ENCODE measurements around the gene SORCS3.

The SORCS3 gene

GRCh38 chr10:105268961-105269360 is 627.9 kb downstream of the SORCS3 start:
- Histone ChIP-seq H3K4me2 (ENCODE audit: low read depth, low read length, poor library complexity, severe bottlenecking) (no peak overlapping the region), H4K20me1 (ENCODE audit: low read depth, low read length) (no peaks in the 10 kb centered on the region), H3K9me3 (ENCODE audit: insufficient read depth, low read length) (no peaks in the 10 kb centered on the region), H3K27me3 (ENCODE audit: low read length) (no peaks in the 10 kb centered on the region), H3K4me3 (ENCODE audit: insufficient read depth, low read length, poor library complexity, severe bottlenecking) (no peak overlapping the region), H3K9ac (ENCODE audit: low read length) (no peak overlapping the region), H3K9me2 (replicated peaks; ENCODE audit: insufficient read depth, low read length) (no peaks in the 10 kb centered on the region), H3F3A (ENCODE audit: insufficient read depth) (no peaks in the 10 kb centered on the region), H3K36me3 (ENCODE audit: low read length) (no peaks in the 10 kb centered on the region), H2AFZ (ENCODE audit: low read depth, low read length, severe bottlenecking) (no peak overlapping the region), H3K79me2 (ENCODE audit: insufficient read depth, low read length) (no peaks in the 10 kb centered on the region), H3K27ac (ENCODE audit: low read depth, low read length) (no peak overlapping the region)
- TF ChIP-seq EZH2phosphoT487 (conservative IDR thresholded peaks at IDR 0.05; ENCODE audit: low read length), result no peak
- TF ChIP-seq CTCF (IDR thresholded peaks at IDR 0.05; ENCODE audit: insufficient read depth, low read length, poor library complexity, severe bottlenecking), result no peak

DNA sequence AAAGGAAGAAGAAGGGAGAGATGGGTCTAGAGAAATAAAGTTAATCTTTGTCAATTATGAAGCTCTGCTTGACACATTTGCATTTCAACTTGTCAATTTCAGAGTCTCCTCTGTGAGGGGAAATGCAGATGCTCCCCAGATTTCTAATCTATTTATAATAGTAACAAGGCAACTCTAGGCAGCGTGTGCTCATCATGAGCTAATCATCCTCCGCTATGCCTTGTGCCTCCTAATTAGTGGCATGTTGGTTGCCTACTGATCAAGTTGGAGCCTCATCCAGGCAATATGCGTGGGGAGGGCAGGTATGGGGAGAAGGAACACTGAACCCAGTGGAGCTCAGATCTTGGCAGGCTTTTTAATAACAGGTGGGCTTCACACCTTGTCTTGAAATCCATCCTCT is 628.6 kb downstream of the SORCS3 start:
- Histone ChIP-seq H3K36me3 (ENCODE audit: low read length) (no peaks in the 10 kb centered on the region), H3F3A (ENCODE audit: insufficient read depth) (no peaks in the 10 kb centered on the region), H3K9me3 (ENCODE audit: insufficient read depth, low read length) (no peaks in the 10 kb centered on the region), H3K9me2 (replicated peaks; ENCODE audit: insufficient read depth, low read length) (no peaks in the 10 kb centered on the region), H3K79me2 (ENCODE audit: insufficient read depth, low read length) (no peaks in the 10 kb centered on the region), H2AFZ (ENCODE audit: low read depth, low read length, severe bottlenecking) (no peak overlapping the region), H3K4me3 (ENCODE audit: insufficient read depth, low read length, poor library complexity, severe bottlenecking) (no peak overlapping the region), H3K27me3 (ENCODE audit: low read length) (no peaks in the 10 kb centered on the region), H3K9ac (ENCODE audit: low read length) (no peak overlapping the region), H3K4me2 (ENCODE audit: low read depth, low read length, poor library complexity, severe bottlenecking) (no peak overlapping the region), H3K27ac (ENCODE audit: low read depth, low read length) (no peak overlapping the region), H4K20me1 (ENCODE audit: low read depth, low read length) (no peaks in the 10 kb centered on the region)
- no peak for TF ChIP-seq CTCF (IDR thresholded peaks at IDR 0.05; ENCODE audit: insufficient read depth, low read length, poor library complexity, severe bottlenecking)
- TF ChIP-seq EZH2phosphoT487 (conservative IDR thresholded peaks at IDR 0.05; ENCODE audit: low read length), result no peak

DNA sequence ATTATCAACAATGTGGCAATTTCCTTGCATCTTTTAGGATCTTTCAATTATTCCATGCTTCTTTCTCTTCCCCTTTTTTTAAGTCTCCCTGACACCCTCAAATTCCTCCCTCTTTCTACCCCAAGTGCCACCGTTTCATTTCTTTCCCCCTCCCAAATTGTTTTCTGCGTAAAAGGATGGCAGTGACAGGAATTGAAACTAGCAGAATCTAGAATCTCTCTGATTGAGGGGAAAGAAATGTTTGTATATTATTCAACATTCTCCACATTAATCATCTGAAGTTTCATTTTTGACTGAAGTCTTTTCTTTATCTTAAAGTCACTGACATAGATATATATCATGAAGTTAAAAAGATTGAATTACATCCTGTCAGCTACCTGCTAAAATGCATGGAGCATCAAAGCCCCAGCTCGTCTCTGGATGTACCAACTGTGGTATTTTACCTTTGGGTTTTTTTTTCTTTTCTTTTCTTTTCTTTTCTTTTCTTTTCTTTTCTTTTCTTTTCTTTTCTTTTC is 633.5 kb downstream of the SORCS3 start:
- no peaks in the 10 kb centered on the region for H3K36me3 ChIP-seq (ENCODE audit: low read length)
- no peaks in the 10 kb centered on the region for H3K9me2 ChIP-seq (replicated peaks; ENCODE audit: insufficient read depth, low read length)
- H2AFZ ChIP-seq (ENCODE audit: low read depth, low read length, severe bottlenecking), result no peak overlapping the region
- no peaks in the 10 kb centered on the region for H3F3A ChIP-seq (ENCODE audit: insufficient read depth)
- TF ChIP-seq CTCF (IDR thresholded peaks at IDR 0.05; ENCODE audit: insufficient read depth, low read length, poor library complexity, severe bottlenecking), result no peak
- TF ChIP-seq EZH2phosphoT487 (conservative IDR thresholded peaks at IDR 0.05; ENCODE audit: low read length), result no peak
- no peak overlapping the region for H3K4me3 ChIP-seq (ENCODE audit: insufficient read depth, low read length, poor library complexity, severe bottlenecking)
- H3K27ac ChIP-seq (ENCODE audit: low read depth, low read length), result no peak overlapping the region
- no peaks in the 10 kb centered on the region for H3K9me3 ChIP-seq (ENCODE audit: insufficient read depth, low read length)
- no peaks in the 10 kb centered on the region for H3K27me3 ChIP-seq (ENCODE audit: low read length)
- H4K20me1 ChIP-seq (ENCODE audit: low read depth, low read length), result no peaks in the 10 kb centered on the region
- H3K9ac ChIP-seq (ENCODE audit: low read length), result no peak overlapping the region
- no peak overlapping the region for H3K4me2 ChIP-seq (ENCODE audit: low read depth, low read length, poor library complexity, severe bottlenecking)
- H3K79me2 ChIP-seq (ENCODE audit: insufficient read depth, low read length), result no peaks in the 10 kb centered on the region
